ENCODE data around the gene OLFML2A.

DNA sequence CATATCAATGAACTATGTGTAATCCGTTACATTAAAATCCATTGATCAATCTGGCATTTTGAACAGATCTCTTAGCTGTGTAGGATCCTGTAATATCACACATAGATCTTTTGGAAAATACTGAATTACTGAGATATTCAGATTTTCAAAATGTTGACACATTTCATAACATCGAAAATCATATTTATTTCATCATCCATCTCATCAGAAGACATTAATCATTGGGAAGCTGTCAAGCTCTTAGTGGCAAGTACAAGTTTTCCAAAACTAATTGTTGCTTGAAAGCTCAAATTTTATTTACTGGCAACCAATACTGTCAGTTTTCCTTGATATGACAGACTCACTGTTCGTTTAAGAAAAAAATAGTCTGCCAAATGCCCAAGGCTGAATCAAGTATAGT lies 14.3 kb upstream of the OLFML2A start:
- TF ChIP-seq, protein P1, sequence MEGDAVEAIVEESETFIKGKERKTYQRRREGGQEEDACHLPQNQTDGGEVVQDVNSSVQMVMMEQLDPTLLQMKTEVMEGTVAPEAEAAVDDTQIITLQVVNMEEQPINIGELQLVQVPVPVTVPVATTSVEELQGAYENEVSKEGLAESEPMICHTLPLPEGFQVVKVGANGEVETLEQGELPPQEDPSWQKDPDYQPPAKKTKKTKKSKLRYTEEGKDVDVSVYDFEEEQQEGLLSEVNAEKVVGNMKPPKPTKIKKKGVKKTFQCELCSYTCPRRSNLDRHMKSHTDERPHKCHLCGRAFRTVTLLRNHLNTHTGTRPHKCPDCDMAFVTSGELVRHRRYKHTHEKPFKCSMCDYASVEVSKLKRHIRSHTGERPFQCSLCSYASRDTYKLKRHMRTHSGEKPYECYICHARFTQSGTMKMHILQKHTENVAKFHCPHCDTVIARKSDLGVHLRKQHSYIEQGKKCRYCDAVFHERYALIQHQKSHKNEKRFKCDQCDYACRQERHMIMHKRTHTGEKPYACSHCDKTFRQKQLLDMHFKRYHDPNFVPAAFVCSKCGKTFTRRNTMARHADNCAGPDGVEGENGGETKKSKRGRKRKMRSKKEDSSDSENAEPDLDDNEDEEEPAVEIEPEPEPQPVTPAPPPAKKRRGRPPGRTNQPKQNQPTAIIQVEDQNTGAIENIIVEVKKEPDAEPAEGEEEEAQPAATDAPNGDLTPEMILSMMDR (IDR thresholded peaks at IDR 0.05), result no peak
- TF ChIP-seq POLR2AphosphoS5 (IDR thresholded peaks at IDR 0.05) (no peak), POLR2A (IDR thresholded peaks at IDR 0.05; ENCODE audit: low read depth) (no peak), EP300 (IDR thresholded peaks at IDR 0.05) (no peak)

Measured in esophagus muscularis mucosa (tissue), 4 donors.